Suprapubic skin (tissue), 4 donors: ENCODE data around the gene TYW1.
"Not testable (repeated sequence)": the region's sequence is repeated elsewhere in the genome, so short reads cannot be mapped to it uniquely, and the experiment has no call there.

Experiments used
- CTCF ChIP-seq, 2 donors: fragments of 200-600 bp in 1 of 2; fragments of 450-650 bp in 1 of 2; sonication (generic) in 1 of 2; IDR thresholded peaks; one replicate each; pipeline ENCODE4 v1.5.1; 2016 to 2019; ENCODE audit warnings: antibody characterized with exemption in 2 of 2, mild to moderate bottlenecking in 1 of 2, moderate library complexity in 1 of 2
- EP300 ChIP-seq: sonication (generic); formaldehyde crosslinking; IDR thresholded peaks from one replicate; pipeline ENCODE4 v1.6.1; 2017; ENCODE audit warnings: antibody characterized with exemption
- POLR2A ChIP-seq, 2 donors: fragments of 450-650 bp; IDR thresholded peaks; one replicate each; pipeline ENCODE4 v1.6.1; 2017; ENCODE audit warnings: antibody characterized with exemption in 2 of 2, mild to moderate bottlenecking in 2 of 2, moderate library complexity in 2 of 2
- POLR2AphosphoS5 ChIP-seq, 3 donors: sonication (generic); formaldehyde crosslinking; IDR thresholded peaks; one replicate each; pipeline ENCODE4 v1.6.1; 2017; ENCODE audit warnings: antibody characterized with exemption in 3 of 3

- not testable (repeated sequence) for TF ChIP-seq CTCF (IDR thresholded peaks at IDR 0.05); POLR2A (IDR thresholded peaks at IDR 0.05); POLR2AphosphoS5 (IDR thresholded peaks at IDR 0.05); EP300
These were observed 16.3 kb upstream of the TYW1 start for GRCh38 chr7:66980336-66980735.
